Psoas muscle (tissue), 8 donors: ENCODE data around the gene USP30. TPM values are rescaled to one million over a fixed set of nuclear protein-coding genes. Genes with fewer than 3 reads are reported as not detected.

Source experiments
- ATAC-seq, 4 donors: fragments of 200-7000 bp; cut with Tn5 transposase; one replicate each; pipeline ENCODE4 v1.9.1; 2020; ENCODE audit warnings: moderate library complexity in 3 of 4, mild to moderate bottlenecking in 2 of 4
- DNase-seq, 2 donors: peaks; one replicate each; pipeline ENCODE4 v3.0.0-alpha.2; 2020
- H3K27ac ChIP-seq: fragments of 200-600 bp; one replicate; pipeline ENCODE4 v1.8.0; 2022
- H3K27me3 ChIP-seq, 3 donors: fragments of 200-600 bp in 1 of 3; one replicate each; pipeline versions ENCODE4 v1.6.1 to v1.8.0; 2013 to 2022; ENCODE audit warnings: low read length in 2 of 3, mild to moderate bottlenecking in 2 of 3, moderate library complexity in 1 of 3; ENCODE audit not compliant: insufficient read depth in 3 of 3
- H3K36me3 ChIP-seq, 2 donors: fragments of 200-600 bp in 1 of 2; one replicate each; pipeline versions ENCODE4 v1.6.1 to v1.8.0; 2013 to 2022; ENCODE audit warnings: low read depth in 1 of 2, mild to moderate bottlenecking in 1 of 2, moderate library complexity in 1 of 2; ENCODE audit not compliant: insufficient read depth in 1 of 2
- H3K4me1 ChIP-seq: fragments of 200-600 bp; one replicate; pipeline ENCODE4 v1.8.0; 2022
- H3K4me3 ChIP-seq: fragments of 200-600 bp; one replicate; pipeline ENCODE4 v1.8.0; 2022; ENCODE audit warnings: mild to moderate bottlenecking
- H3K9me3 ChIP-seq: fragments of 200-600 bp; one replicate; pipeline ENCODE4 v1.8.0; 2022
- CTCF ChIP-seq: fragments of 200-600 bp; IDR thresholded peaks from one replicate; pipeline ENCODE4 v1.8.0; 2022; ENCODE audit warnings: antibody characterized with exemption
- WGBS, 3 donors: extraction: QIAGEN DNeasy Blood & Tissue Kit; methylation state at CpG; one replicate each; pipeline versions ENCODE4 v1.1.6 to v1.1.7; 2013; 5-methylcytosine and 5-hydroxymethylcytosine counted together
- intact Hi-C, 2 donors: fragments of 100-400 bp; cut with DNase I; formaldehyde crosslinking; loops; one replicate each; pipeline versions ENCODE4 v1.11.0 to v1.14.2; 2022
- polyA plus RNA-seq, 3 donors: library from polyadenylated mRNA; stranded (reverse); fragments of 200-250 nt; gene quantifications; one replicate each; pipeline ENCODE4 v1.2.3, GENCODE V29; 2013
- total RNA-seq, 4 donors: library from RNA; stranded (reverse); fragmentation: NEBNext Ultra II Directional in 2 of 4; extraction: Animal tissue kit (Norgen Biotek cat#: 25700) in 2 of 4; gene quantifications; one replicate each; pipeline versions ENCODE4 v1.2.1 to v1.2.4, GENCODE V29; 2021 to 2023
- donor health status: healthy with polysubstance abuse.
- donor health status: DM: no; HTN: no; CAD: no; lungs with moderate emphysema.
- donor health status: Bipolar disorder and iron deficiency.
- donor health status: healthy.
- donor health status: DM: yes; HTN: yes; CAD: no.
- donor health status: DM: no; HTN: no; CAD: no.
- donor health status: DM: no; HTN: no; CAD: no.
- donor health status: DM: yes; HTN: yes; CAD: no.

USP30 gene
- total and polyA plus RNA-seq, 7 donors: 4.7 to 14.6 (median 10.9) TPM

- TF ChIP-seq CTCF: no peak
- intact Hi-C loops: loop anchor here (5.0 to 10.0 kb wide), 4 partner anchors 135 to 530 kb away; partner anchors contain the start of genes ISCU (in 1 of the 2), SART3 (in 1 of the 2) and SSH1 (in 1 of the 2)
- Histone ChIP-seq H3K36me3 (peaks cover 0 to 46% of the 10 kb centered on the region in 2 donors), H3K27me3 (no peaks in the 10 kb centered on the region), H3K4me3 (peak overlapping the region; percentile 75), H3K4me1 (peaks cover 11% of the 10 kb centered on the region), H3K9me3 (no peaks in the 10 kb centered on the region), H3K27ac (peak overlapping the region; percentile 82)
- 32 to 34% (median 33%) methylated on average over 6 of the region's 6 CpGs for WGBS, 3 donors
- DNase-seq: peak in 1 of 2 donors; percentile 57
- ATAC-seq: no peak
Observed at GRCh38 chr12:109092497-109093021, 40.2 kb downstream of the USP30 start.

- Histone ChIP-seq H3K36me3 (peaks cover 0 to 39% of the 10 kb centered on the region in 2 donors), H3K9me3 (no peaks in the 10 kb centered on the region), H3K4me1 (peaks cover 13% of the 10 kb centered on the region), H3K27ac (peak within 1 kb of the TSS; percentile 82), H3K4me3 (peak within 1 kb of the TSS; percentile 75), H3K27me3 (no peaks in the 10 kb centered on the region)
- DNase-seq: peak; percentile 96 to 97
- intact Hi-C loops: loop anchor here (5.0 to 10.0 kb wide), 4 partner anchors 136 to 531 kb away; partner anchors contain the start of genes ISCU (in 1 of the 2), SART3 (in 1 of the 2) and SSH1 (in 1 of the 2)
- TF ChIP-seq CTCF: peak; percentile 97
- WGBS, 3 donors: 3 to 5% (median 4%) methylated on average over 44 to 45 of the region's 45 CpGs
- peak; percentile 84 to 85 (median 84) for ATAC-seq
Observed at GRCh38 chr12:109093022-109093918, 40.9 kb downstream of the USP30 start, which contains the start of gene ALKBH2. Gene ALKBH2 (minus strand): TSS chr12:109093472. CDS start chr12:109092786, 686 bp downstream.

- 28 to 36% (median 32%) methylated on average over 11 of the region's 11 CpGs for WGBS, 3 donors
- no peak overlapping the region for H3K27ac ChIP-seq
- H3K4me1 ChIP-seq: peaks cover 24% of the 10 kb centered on the region
- intact Hi-C loops: loop anchor here (10.0 kb wide), 2 partner anchors 242 to 432 kb away; partner anchors contain the start of gene SSH1 (in 1 of the 2)
- no peaks in the 10 kb centered on the region for H3K9me3 ChIP-seq
- no peaks in the 10 kb centered on the region for H3K27me3 ChIP-seq
- H3K36me3 ChIP-seq: peaks cover 0 to 15% of the 10 kb centered on the region in 2 donors
- no peak for ATAC-seq
- H3K4me3 ChIP-seq: peak overlapping the region; percentile 84
- no peak for DNase-seq
- no peak for TF ChIP-seq CTCF
Observed at GRCh38 chr12:109097140-109097434, 44.7 kb downstream of the USP30 start.

GRCh38 chr12:109097435-109098182 is 45.2 kb downstream of the USP30 start, which contains the start of gene UNG:
Gene UNG (plus strand): TSS chr12:109097597. CDS start chr12:109097680, 83 bp downstream.
- intact Hi-C loops: loop anchor here (10.0 kb wide), 2 partner anchors 243 to 433 kb away; partner anchors contain the start of gene SSH1 (in 1 of the 2)
- peaks cover 0 to 19% of the 10 kb centered on the region in 2 donors for H3K36me3 ChIP-seq
- 0 to 1% (median 1%) methylated on average over 40 to 71 of the region's 71 CpGs for WGBS, 3 donors
- H3K9me3 ChIP-seq: no peaks in the 10 kb centered on the region
- TF ChIP-seq CTCF: no peak
- H3K27me3 ChIP-seq: no peaks in the 10 kb centered on the region
- ATAC-seq: peak; percentile 90 to 96 (median 94)
- peak; percentile 98 to 99 for DNase-seq
- H3K4me1 ChIP-seq: peaks cover 20% of the 10 kb centered on the region
- peak within 1 kb of the TSS; percentile 84 for H3K4me3 ChIP-seq
- H3K27ac ChIP-seq: peak within 1 kb of the TSS; percentile 94
